Subcutaneous adipose tissue (tissue), 4 donors: ENCODE results near the gene EZR. TPM values are rescaled to one million over a fixed set of nuclear protein-coding genes. Genes with fewer than 3 reads are reported as not detected.

Experiments used
- total RNA-seq, 4 donors: library from RNA; depleted of rRNA; stranded (reverse); fragments of >200 nt; gene quantifications; one replicate each; pipeline ENCODE4 v1.1.0, GENCODE V29; 2016
- TF ChIP-seq, protein P1 (sequence below): fragments of 450-650 bp; IDR thresholded peaks from one replicate; pipeline ENCODE4 v1.5.1; 2016; ENCODE audit warnings: low read depth, mild to moderate bottlenecking, control low read depth, antibody characterized with exemption, moderate library complexity

EZR gene
- total RNA-seq = 10 to 100 TPM; 28.6 to 40.3 (median 33.7) TPM

DNA sequence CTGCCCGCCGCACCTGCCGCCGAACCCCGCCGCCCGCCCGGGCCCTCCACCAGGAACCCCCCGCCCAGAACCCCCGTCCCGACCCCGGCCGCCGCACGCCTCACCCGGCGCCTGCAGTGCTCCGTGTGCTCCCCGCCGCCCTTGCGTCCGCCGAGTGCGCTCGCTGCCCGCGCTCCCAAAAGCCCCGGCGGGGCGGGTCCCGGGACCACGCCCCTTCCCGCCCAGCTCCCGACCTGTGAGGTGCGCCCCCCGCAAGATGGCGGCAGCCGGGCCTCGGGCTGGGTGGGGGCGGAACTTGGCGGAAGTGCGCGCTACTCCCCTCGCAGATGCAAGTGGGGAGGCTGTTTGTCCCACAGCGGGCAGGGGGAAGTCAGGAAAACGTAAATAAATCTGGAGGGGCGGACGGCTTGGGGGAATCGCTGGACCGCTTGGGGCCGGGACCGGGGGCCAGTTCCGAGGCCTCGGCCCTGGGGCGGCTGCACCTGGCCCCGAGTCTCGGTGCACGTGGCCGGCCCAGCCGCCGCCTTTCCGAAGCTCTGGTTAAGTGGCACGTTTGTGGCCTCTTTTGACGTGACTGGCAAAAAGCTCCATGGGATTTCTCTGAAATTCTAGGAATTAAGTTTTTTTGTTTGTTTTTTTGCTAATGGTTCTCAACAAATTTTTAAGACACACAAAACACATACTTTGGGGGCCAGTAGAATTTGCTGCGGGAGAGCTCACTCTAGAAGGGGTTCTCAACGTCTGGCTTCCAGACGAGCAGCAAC is at the start of gene EZR:
EZR (minus strand) TSS at position 156 of the 764 bp plus-strand sequence. CDS start 1,275 bp downstream, outside the sequence.
- TF ChIP-seq, protein P1, sequence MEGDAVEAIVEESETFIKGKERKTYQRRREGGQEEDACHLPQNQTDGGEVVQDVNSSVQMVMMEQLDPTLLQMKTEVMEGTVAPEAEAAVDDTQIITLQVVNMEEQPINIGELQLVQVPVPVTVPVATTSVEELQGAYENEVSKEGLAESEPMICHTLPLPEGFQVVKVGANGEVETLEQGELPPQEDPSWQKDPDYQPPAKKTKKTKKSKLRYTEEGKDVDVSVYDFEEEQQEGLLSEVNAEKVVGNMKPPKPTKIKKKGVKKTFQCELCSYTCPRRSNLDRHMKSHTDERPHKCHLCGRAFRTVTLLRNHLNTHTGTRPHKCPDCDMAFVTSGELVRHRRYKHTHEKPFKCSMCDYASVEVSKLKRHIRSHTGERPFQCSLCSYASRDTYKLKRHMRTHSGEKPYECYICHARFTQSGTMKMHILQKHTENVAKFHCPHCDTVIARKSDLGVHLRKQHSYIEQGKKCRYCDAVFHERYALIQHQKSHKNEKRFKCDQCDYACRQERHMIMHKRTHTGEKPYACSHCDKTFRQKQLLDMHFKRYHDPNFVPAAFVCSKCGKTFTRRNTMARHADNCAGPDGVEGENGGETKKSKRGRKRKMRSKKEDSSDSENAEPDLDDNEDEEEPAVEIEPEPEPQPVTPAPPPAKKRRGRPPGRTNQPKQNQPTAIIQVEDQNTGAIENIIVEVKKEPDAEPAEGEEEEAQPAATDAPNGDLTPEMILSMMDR = no peak

DNA sequence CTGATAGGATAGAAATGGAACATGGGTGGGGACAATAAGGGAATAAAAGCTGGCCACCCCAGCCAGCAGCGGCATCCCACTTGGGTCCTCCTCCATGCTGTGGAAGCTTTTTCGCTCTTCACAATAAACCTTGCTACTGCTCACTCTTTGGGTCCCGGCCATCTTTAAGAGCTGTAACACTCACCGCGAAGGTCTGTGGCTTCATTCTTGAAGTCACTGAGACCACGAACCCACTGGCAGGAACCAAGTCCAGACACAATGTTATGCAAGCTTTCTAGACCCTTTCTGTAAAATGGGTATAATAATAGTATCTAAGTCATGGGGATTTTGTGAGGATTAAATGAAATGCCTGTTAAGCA is 48.9 kb upstream of the EZR start:
- TF ChIP-seq, protein P1 = no peak

DNA sequence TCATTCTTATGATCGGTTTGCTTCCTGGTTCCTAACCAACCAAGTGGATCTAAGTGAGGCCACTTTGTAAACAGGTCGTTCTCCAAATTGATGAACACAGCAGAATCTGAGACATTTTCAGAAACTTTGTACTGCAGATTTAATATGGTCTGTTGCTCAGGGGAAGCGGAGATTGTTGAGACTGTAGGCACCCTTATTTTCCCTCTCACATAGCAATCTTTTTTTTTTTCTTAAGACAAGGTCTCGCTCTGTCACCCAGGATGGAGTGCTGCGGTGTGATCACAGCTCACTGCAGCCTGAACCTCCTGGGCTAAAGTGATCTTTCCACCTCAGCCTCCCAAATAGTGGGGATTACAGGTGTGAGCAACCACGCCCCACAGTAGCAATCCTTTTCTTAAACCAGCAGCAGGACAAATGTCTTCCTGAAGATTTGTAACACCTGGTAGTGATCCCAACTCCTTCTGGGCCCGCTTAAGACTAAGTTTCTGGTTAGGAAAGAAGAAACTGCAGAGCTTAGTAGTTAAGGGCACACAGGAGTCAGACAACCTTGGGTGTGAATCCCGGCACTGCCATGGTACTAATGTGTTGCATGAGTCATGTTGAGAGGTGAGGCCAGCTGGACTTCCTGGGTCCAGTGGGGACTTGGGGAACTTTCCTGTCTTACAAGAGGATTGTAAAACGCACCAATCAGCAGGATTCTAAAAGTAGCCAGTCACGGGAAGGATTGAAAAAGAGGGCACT is 48.4 kb upstream of the EZR start:
- TF ChIP-seq, protein P1 = no peak

DNA sequence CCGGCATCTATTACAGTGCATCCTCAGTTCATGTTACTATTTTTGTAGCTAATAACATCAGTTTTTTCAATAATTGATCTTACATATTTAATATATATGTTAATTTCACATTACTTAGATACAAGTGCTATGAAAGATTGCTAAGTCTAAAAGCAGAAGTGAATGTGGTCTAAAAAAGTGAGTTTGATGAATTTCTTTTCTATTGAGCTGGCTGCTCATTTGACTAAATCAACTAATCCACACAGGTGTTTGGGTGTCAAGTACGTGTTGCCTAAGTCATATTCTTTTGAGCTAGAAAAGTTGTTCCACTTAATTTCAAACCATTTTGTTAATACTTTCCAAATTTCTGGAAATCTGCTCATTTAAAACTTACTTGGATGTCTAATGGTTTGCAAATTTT is 46.6 kb upstream of the EZR start:
- TF ChIP-seq, protein P1 = no peak

DNA sequence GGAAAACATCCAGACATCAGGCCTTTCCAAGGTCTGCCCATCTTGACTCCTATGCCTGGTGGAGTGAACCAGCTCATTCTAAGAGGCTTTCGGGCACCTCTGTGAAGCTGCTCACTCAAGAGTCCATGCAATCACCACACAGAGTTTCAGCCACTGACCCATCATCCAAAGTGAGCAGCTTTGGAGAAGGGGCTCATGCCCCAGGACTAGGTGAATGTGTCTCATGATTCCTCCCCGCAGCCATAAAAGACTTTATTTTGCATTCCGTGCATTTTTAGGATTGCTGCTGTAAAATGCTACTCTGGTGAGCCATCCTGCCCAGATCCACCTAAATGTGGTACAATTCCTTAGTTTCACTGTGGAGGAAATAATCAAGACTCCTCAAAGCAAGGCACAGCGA is 44.5 kb upstream of the EZR start:
- TF ChIP-seq, protein P1 = no peak

DNA sequence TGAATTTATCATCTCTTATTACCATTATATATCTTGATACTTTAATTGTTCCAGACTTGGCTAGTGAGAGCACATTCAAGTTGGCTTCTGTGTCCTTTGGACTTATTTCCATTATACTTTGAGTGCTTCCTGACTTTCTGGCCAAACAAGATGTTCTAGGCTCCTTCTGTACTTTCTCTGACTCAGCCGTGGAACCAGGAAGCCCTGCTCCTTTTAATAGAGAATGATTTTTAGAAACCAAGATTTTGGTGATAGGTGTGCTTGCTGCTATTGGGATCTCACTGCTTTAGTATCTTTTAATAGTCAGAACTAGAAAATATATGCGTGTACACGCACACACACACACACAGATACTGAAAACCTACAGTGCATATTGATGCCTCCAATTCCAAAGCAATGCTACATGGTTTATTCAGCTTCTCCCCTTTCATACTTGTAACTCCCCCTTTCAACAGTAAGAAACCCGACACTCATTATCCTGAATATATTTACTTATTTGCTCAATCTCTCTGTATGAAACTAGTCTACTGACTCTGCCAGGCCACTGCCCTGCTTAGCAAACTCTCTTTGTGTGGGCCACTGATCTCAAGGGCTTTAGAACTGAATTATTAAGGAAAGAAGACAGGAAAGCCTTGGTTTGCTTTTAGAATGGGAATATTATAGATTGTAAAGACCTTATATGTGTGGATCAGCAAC is 42.7 kb upstream of the EZR start:
- TF ChIP-seq, protein P1 = no peak

DNA sequence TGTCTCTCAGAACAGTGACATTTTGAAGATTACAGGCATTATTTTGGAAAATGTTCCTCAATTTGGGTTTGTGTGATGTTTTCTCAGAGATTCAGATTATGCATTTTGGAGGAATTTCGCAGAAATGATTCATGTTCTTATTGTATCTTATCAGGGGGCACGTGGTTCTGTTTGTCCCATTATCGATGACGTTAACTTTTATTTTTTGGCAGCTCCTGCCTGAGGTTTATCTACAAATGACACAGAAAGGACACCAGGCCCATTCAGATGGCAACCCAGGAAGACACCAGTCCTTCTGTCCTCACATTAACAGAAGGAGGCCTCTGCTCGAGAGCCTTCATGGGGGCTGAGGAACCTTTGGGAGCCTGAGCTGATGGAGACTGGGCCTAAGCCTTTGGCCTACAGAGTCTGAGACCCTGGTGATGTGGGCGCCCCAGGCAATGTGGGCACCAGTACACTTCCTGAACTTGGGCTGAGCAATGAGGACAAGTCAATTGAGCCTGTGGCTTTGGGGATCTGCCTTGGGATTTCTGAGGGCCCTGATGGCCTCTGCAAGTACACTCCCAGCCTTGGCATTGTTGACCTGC is 41.2 kb upstream of the EZR start:
- TF ChIP-seq, protein P1 = no peak
